Stimulated activated CD4-positive, alpha-beta T cell treated with anti-CD3 and anti-CD28 coated beads, Interleukin-4, amount 100 ng/mL, for 48 hours (primary cell): ENCODE measurements around the gene PIAS1.
"Not testable (repeated sequence)": the region's sequence is repeated elsewhere in the genome, so short reads cannot be mapped to it uniquely, and the experiment has no call there.

ENCODE experiments used
- DNase-seq, 2 donors: peaks; one replicate each; pipeline ENCODE4 v3.0.0-alpha.2; 2020; ENCODE audit warnings: low read depth in 2 of 2

PIAS1 gene

GRCh38 chr15:68183616-68184315 lies 129.7 kb downstream of the PIAS1 start:
- DNase-seq = no peak

DNA sequence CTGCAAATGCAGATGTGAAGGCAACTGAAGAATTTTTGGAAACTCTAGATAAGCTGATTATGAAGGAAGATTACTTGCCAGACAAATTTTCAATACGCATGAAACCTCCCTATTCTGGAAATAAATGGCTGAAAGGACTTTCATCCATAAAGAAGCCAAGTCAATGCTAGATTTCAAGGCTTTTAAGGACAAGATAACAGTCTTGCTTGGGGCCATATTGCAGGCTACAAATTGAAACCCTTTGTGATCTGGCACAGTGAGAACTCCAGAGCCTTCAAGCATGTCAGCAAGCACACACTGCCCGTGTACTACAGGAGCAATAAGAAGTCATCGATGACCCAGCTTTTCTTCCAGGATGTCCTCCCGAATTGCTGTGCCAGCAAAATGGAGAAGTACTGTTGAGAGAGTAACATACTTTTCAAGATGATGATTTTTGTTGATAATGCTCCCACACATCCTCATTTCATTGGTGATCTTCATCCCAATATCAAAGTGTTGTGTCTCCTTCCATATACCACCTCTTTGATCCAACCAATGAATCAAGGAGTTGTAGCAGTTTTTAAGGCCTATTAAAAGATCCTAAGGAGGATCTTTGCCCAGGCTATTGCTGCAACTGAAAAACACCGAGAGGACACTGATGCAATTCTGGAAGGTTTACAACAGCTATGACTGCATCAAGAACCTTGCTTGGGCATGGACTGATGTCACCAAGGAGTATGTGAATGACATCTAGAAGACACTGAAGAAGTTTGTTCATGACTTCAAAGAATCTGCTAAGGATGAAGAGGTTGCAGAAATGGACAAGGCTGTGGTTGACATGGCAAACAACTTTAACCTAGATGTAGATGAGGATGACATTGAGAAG lies 130.7 kb downstream of the PIAS1 start:
- DNase-seq = no peak

- DNase-seq = no peak
Measured at GRCh38 chr15:68186671-68187397, 132.7 kb downstream of the PIAS1 start.

GRCh38 chr15:68187559-68187958 lies 133.4 kb downstream of the PIAS1 start:
- no peak for DNase-seq

DNA sequence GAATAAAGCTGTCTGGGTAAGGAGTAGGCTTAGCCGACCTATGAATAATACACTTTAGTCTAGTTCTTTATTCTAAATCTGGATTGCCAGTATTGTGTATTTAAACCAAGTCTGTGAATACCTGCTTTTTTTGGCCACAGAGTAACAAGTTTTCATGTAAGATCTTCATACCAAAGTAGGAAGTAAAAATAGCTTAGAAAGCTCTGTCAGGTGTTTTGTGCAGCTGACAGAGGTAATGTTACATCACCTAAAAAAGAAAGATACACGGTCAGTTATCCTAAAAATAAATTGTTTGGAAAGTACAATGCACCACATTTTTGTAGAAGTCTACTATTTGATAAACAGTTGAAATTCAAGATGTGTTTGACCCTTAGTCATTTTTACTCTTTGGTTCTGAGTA lies 134.5 kb downstream of the PIAS1 start:
- no peak for DNase-seq

DNA sequence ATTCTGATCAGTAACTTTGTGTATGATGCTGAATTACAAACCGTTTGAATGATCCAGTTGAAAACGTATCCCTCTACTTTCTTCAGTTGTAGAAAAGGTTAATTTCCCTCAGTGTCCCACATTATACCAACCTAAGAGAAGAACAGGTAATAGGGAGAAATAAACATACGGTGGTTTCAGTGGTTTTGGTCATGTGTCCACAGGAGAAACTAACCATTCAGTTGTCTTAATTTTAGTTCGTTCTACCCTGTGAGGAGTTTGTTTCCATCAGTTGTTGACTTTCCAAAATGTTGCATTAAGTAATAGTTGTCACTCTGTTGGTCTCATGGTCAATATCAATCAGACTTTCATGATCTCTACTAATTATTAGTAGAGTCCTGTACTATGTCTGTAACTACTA lies 135.9 kb downstream of the PIAS1 start:
- DNase-seq = no peak

- DNase-seq = no peak
Measured at GRCh38 chr15:68191555-68191954, 137.4 kb downstream of the PIAS1 start.

DNA sequence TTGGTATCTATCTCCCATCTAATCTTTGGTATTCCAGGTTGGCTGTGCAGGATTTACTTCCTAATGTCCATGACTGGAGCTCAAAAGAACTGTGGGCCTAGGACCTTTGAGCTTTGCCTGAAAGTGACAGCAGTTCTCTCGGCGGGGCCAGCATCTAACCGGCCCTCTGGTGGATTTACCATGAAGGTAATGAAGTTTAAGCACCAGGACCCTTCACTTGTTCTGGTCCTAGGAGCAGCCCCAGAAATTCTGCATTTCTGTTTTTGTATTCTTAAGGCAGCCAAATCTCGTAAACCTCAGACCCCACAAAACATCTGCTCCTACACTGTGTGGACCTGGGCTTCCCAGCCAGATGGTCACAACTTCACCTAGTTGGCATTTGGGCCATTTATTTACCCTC lies 138.0 kb downstream of the PIAS1 start:
- DNase-seq = no peak

GRCh38 chr15:68192804-68193486 lies 138.8 kb downstream of the PIAS1 start:
- DNase-seq = no peak

GRCh38 chr15:68195336-68196112 lies 141.4 kb downstream of the PIAS1 start:
- no peak for DNase-seq

- no peak for DNase-seq
Measured at GRCh38 chr15:68196445-68197169, 142.5 kb downstream of the PIAS1 start.

GRCh38 chr15:68197170-68197492 lies 143.0 kb downstream of the PIAS1 start:
- DNase-seq = no peak

DNA sequence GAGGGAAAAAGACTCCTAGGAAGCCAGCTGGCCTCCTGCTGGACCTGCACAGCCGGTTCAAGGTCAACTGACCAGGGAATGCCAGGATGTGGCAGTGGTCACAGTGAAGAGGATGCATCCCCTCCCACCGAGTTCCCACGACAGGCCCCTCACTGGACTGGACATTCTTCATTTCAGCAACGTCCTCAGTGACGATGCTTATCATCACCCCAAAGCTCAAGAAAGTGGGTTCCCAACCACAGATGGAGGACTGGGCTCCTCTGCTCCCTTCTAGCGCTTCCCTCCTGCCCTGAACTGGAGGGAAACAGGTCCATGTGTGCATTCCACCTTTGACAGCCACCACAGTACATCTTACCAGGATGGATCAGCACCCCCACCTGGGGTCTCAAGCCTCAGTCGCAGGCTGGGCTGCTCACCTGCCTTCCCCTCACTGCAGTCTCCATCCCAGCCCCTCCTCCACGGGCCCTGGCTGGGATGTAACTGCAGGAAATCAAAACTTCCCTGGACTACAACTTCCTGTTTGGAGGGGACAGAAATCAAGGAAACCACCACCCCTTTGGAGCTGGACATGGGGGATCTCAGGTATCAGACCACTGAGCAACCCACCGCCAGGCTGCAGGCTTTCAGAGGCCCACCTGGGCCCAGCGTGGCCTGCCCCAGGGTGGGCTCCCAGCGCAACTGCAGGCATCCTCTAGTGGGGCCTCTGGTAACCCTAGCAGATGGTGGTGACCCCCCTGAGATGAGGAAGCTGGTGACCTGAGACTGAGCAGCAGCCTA lies 143.7 kb downstream of the PIAS1 start:
- DNase-seq = no peak

- no peak for DNase-seq
Measured at GRCh38 chr15:68199340-68199739, 145.2 kb downstream of the PIAS1 start.

GRCh38 chr15:68200016-68200861 lies 146.1 kb downstream of the PIAS1 start:
- no peak for DNase-seq

- no peak for DNase-seq
Measured at GRCh38 chr15:68201153-68201878, 147.2 kb downstream of the PIAS1 start.

- no peak for DNase-seq
Measured at GRCh38 chr15:68201879-68202261, 147.8 kb downstream of the PIAS1 start.

DNA sequence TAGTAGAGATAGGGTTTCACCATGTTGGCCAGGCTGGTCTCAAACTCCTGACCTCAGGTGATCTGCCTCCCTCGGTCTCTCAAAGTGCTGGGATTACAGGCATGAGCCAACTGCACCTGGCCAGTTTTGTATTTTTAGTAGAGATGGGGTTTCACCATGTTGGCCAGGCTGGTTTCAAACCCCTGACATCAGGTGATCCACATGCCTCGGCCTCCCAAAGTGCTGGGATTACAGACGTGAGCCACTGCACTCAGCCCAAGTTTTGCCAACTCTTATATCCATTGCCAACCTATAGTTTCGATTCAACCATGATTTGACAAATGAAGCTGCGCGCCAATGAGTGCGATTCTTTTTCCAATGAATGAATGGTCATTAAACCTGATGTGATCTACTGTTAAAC lies 148.9 kb downstream of the PIAS1 start:
- not testable (repeated sequence) for DNase-seq
